D721Med (cell line): Measurements from ENCODE around the gene LIMS2.

Experiments used
- DNase-seq: peaks from one replicate; pipeline ENCODE4 v3.0.0; 2011; ENCODE audit warnings: low spot score; ENCODE audit not compliant: insufficient read length
- FAIRE-seq: peaks from 2 replicates; lab custom pipeline; 2011; peaks lifted over from hg19 to GRCh38; lab: Jason Lieb, UNC
- CTCF ChIP-seq: IDR thresholded peaks from 2 replicates; pipeline ENCODE4 v1.5.1; 2012; ENCODE audit warnings: mild to moderate bottlenecking, control low read depth; ENCODE audit not compliant: insufficient read depth; ENCODE audit errors: missing control alignments

The LIMS2 gene

GRCh38 chr2:127690696-127691095 lies 15.4 kb upstream of the LIMS2 start:
- no peak for FAIRE-seq

GRCh38 chr2:127688405-127688804 lies 13.1 kb upstream of the LIMS2 start:
- no peak for FAIRE-seq
- TF ChIP-seq CTCF, result no peak

More at GRCh38 chr2:127690696-127691095, 15.4 kb upstream of the LIMS2 start:
- DNase-seq, result no peak
- no peak for TF ChIP-seq CTCF

DNA sequence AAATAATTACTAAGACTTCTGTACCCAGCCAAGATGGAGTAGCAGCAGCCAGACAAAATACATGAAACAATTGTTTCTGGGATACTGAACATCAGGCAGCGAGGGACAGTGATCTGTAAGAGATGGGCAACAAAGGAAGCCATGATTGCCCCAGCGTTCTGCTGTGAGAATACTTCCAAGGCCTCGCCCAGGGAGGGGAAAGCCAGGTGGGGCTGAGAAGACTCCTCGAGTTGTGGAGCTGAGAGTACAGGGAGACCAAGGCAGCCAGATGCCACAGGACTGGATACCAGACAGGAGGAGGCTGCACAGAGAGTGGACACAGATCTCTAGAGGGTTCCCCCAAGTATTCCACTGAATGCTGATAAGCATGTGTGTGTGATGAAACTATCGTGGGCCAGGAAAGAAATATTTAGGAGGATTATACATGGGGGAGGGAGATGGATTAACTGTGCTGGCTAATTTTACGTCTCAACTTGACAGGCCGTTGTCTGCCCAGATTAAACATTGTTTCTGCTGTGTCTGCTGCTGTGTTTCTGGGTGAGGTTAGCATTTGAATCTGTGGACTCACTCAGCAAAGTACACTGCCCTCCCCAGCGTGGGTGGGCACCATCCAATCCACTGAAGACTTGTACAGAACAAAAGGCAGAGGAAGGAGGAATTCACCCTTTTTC lies 10.2 kb upstream of the LIMS2 start:
- no peak for TF ChIP-seq CTCF
- DNase-seq (no peak), FAIRE-seq (no peak)

More at GRCh38 chr2:127688405-127688804, 13.1 kb upstream of the LIMS2 start:
- DNase-seq, result no peak

- FAIRE-seq, result no peak
Measured at GRCh38 chr2:127683757-127684156, 8.4 kb upstream of the LIMS2 start.

GRCh38 chr2:127683056-127683455 lies 7.7 kb upstream of the LIMS2 start:
- FAIRE-seq, result no peak
- no peak for TF ChIP-seq CTCF
- no peak for DNase-seq

More at GRCh38 chr2:127683757-127684156, 8.4 kb upstream of the LIMS2 start:
- no peak for TF ChIP-seq CTCF
- no peak for DNase-seq

- FAIRE-seq (no peak), DNase-seq (no peak)
- TF ChIP-seq CTCF, result no peak
Measured at GRCh38 chr2:127681976-127682857, 6.9 kb upstream of the LIMS2 start.
